Activated CD4-positive, alpha-beta T cell treated with anti-CD3 and anti-CD28 coated beads, Interleukin-2, amount 50 U/mL, for 16 hours (primary cell): Measurements from ENCODE around the gene IFNL1.
A peak's percentile ranks its signal among the peaks of the same experiment; 100 is the strongest.
"Not testable (repeated sequence)": the region's sequence is repeated elsewhere in the genome, so short reads cannot be mapped to it uniquely, and the experiment has no call there.

Experiments used
- DNase-seq: peaks from one replicate; pipeline ENCODE4 v3.0.0-alpha.2; 2020

The IFNL1 gene

GRCh38 chr19:39270036-39270871 is 26.0 kb upstream of the IFNL1 start:
- DNase-seq: no peak

GRCh38 chr19:39273859-39274258 is 22.3 kb upstream of the IFNL1 start:
- not testable (repeated sequence) for DNase-seq

- no peak for DNase-seq
These were observed 20.6 kb upstream of the IFNL1 start for GRCh38 chr19:39275578-39275977.

- DNase-seq: no peak
These were observed 19.5 kb upstream of the IFNL1 start for GRCh38 chr19:39276740-39277139.

GRCh38 chr19:39277598-39277997 is 18.6 kb upstream of the IFNL1 start:
- DNase-seq: no peak

GRCh38 chr19:39282021-39282420 is 14.2 kb upstream of the IFNL1 start:
- DNase-seq: no peak

GRCh38 chr19:39284032-39284431 is 12.2 kb upstream of the IFNL1 start:
- DNase-seq: no peak

GRCh38 chr19:39293394-39293793 is 2.8 kb upstream of the IFNL1 start:
- DNase-seq: no peak

- no peak for DNase-seq
These were observed 699 bp downstream of the IFNL1 start for GRCh38 chr19:39296906-39297305.

- DNase-seq: peak; percentile 81
These were observed 1.9 kb downstream of the IFNL1 start for GRCh38 chr19:39297931-39298634.

GRCh38 chr19:39299404-39299803 is 3.2 kb downstream of the IFNL1 start:
- DNase-seq: peak; percentile 73

- DNase-seq: no peak
These were observed 3.6 kb downstream of the IFNL1 start for GRCh38 chr19:39299832-39300231.

GRCh38 chr19:39301021-39301420 is 4.8 kb downstream of the IFNL1 start:
- no peak for DNase-seq

GRCh38 chr19:39301562-39301961 is 5.4 kb downstream of the IFNL1 start:
- no peak for DNase-seq

- no peak for DNase-seq
These were observed 7.4 kb downstream of the IFNL1 start for GRCh38 chr19:39303373-39304184.

- DNase-seq: no peak
These were observed 7.9 kb downstream of the IFNL1 start for GRCh38 chr19:39304185-39304513.

- no peak for DNase-seq
These were observed 8.7 kb downstream of the IFNL1 start for GRCh38 chr19:39304701-39305571.

GRCh38 chr19:39306075-39306474 is 9.9 kb downstream of the IFNL1 start:
- DNase-seq: no peak

GRCh38 chr19:39307046-39307821 is 11.0 kb downstream of the IFNL1 start:
- DNase-seq: no peak

GRCh38 chr19:39307822-39308530 is 11.8 kb downstream of the IFNL1 start:
- no peak for DNase-seq
